ENCODE results near the gene PPA1. TPM values are rescaled to one million over a fixed set of nuclear protein-coding genes. Genes with fewer than 3 reads are reported as not detected.
"Not testable (repeated sequence)": the region's sequence is repeated elsewhere in the genome, so short reads cannot be mapped to it uniquely, and the experiment has no call there.

The PPA1 gene
- total RNA-seq, 2 experiments from 2014 or later: 357 to 368 TPM

GRCh38 chr10:70228491-70228890, 4.7 kb downstream of the PPA1 start:
- ATAC-seq: no peak
- H3K4me3 Mint-ChIP-seq: no peak overlapping the region
- DNase-seq: no peak
- peaks cover 43% of the 10 kb centered on the region for H3K36me3 Mint-ChIP-seq (ENCODE audit: low read depth)
- ChIA-PET CTCF (interaction anchor here (13.6 kb wide), 1 partner anchor 135 kb away, joined by 321 read pairs; no protein-coding TSS in a partner anchor), POLR2A (interaction anchor here (0.6 to 1.5 kb wide), 2 partner anchors 9 kb away, joined by 3 read pairs; no protein-coding TSS in a partner anchor)
- H3K9me3 Mint-ChIP-seq: no peaks in the 10 kb centered on the region
- intact Hi-C loops (cut with micrococcal nuclease): no loop called here
- H3K27me3 Mint-ChIP-seq: no peaks in the 10 kb centered on the region
- no peak overlapping the region for H3K27ac Mint-ChIP-seq
- TF ChIP-seq CTCF (IDR thresholded peaks at IDR 0.05): no peak
- peaks cover 48% of the 10 kb centered on the region for H3K4me1 Mint-ChIP-seq (ENCODE audit: low read depth)

GRCh38 chr10:70227548-70228320, 5.5 kb downstream of the PPA1 start:
- H3K36me3 Mint-ChIP-seq (ENCODE audit: low read depth): peaks cover 46% of the 10 kb centered on the region
- intact Hi-C loops (cut with micrococcal nuclease): no loop called here
- no peak overlapping the region for H3K4me3 Mint-ChIP-seq
- no peaks in the 10 kb centered on the region for H3K9me3 Mint-ChIP-seq
- H3K27ac Mint-ChIP-seq: no peak overlapping the region
- H3K27me3 Mint-ChIP-seq: no peaks in the 10 kb centered on the region
- DNase-seq (no peak), ATAC-seq (no peak)
- ChIA-PET CTCF (interaction anchor here (13.6 kb wide), 1 partner anchor 136 kb away, joined by 321 read pairs; no protein-coding TSS in a partner anchor), POLR2A (interaction anchor here (0.9 to 1.5 kb wide), 2 partner anchors 8 to 18 kb away, joined by 3 to 4 read pairs; no protein-coding TSS in a partner anchor)
- TF ChIP-seq CTCF (IDR thresholded peaks at IDR 0.05): no peak
- H3K4me1 Mint-ChIP-seq (ENCODE audit: low read depth): peaks cover 49% of the 10 kb centered on the region

GRCh38 chr10:70223728-70224127, 9.5 kb downstream of the PPA1 start:
- H3K4me3 Mint-ChIP-seq: no peak overlapping the region
- no peak for TF ChIP-seq CTCF (IDR thresholded peaks at IDR 0.05)
- CTCF ChIA-PET: interaction anchor here (0.6 to 13.6 kb wide), 5 partner anchors 8 to 140 kb away, joined by 3 to 321 read pairs (median 26); partner anchors contain the start of gene PPA1
- H3K9me3 Mint-ChIP-seq: no peaks in the 10 kb centered on the region
- POLR2A ChIA-PET: interaction anchor here (0.8 to 2.8 kb wide), 4 partner anchors 9 to 156 kb away, joined by 4 to 15 read pairs (median 9); partner anchors contain the start of gene PPA1
- no peaks in the 10 kb centered on the region for H3K27me3 Mint-ChIP-seq
- no peak for DNase-seq
- H3K4me1 Mint-ChIP-seq (ENCODE audit: low read depth): peaks cover 40% of the 10 kb centered on the region
- intact Hi-C loops (cut with micrococcal nuclease): no loop called here
- no peak for ATAC-seq
- peaks cover 42% of the 10 kb centered on the region for H3K36me3 Mint-ChIP-seq (ENCODE audit: low read depth)
- no peak overlapping the region for H3K27ac Mint-ChIP-seq

- peak overlapping the region; percentile 77 for H3K27ac Mint-ChIP-seq
- H3K9me3 Mint-ChIP-seq; H3K27me3 Mint-ChIP-seq; ATAC-seq; intact Hi-C loops (cut with micrococcal nuclease); DNase-seq; H3K4me3 Mint-ChIP-seq: not testable (repeated sequence)
- POLR2A ChIA-PET: interaction anchor here (0.8 to 2.8 kb wide), 4 partner anchors 10 to 157 kb away, joined by 4 to 15 read pairs (median 9); partner anchors contain the start of gene PPA1
- H3K36me3 Mint-ChIP-seq (ENCODE audit: low read depth): peaks cover 40% of the 10 kb centered on the region
- CTCF ChIA-PET: interaction anchor here (0.6 to 13.6 kb wide), 13 partner anchors 9 to 167 kb away, joined by 3 to 321 read pairs (median 12); partner anchors contain the start of genes PPA1 and TYSND1
- peaks cover 40% of the 10 kb centered on the region for H3K4me1 Mint-ChIP-seq (ENCODE audit: low read depth)
These were observed 10.3 kb downstream of the PPA1 start for GRCh38 chr10:70222811-70223447.

GRCh38 chr10:70222340-70222794, 10.9 kb downstream of the PPA1 start:
- Mint-ChIP-seq H3K36me3 (ENCODE audit: low read depth) (peaks cover 39% of the 10 kb centered on the region), H3K27ac (peak overlapping the region; percentile 77), H3K4me3 (no peak overlapping the region), H3K9me3 (no peaks in the 10 kb centered on the region), H3K4me1 (ENCODE audit: low read depth) (peaks cover 36% of the 10 kb centered on the region), H3K27me3 (no peaks in the 10 kb centered on the region)
- ChIA-PET POLR2A (interaction anchor here (1.3 to 2.8 kb wide), 3 partner anchors 10 to 141 kb away, joined by 8 to 15 read pairs (median 14); partner anchors contain the start of gene PPA1), CTCF (interaction anchor here (0.8 to 13.6 kb wide), 35 partner anchors 10 to 329 kb away, joined by 3 to 321 read pairs (median 5); partner anchors contain the start of genes PPA1 and TYSND1)
- ATAC-seq (no peak), DNase-seq (no peak)
- intact Hi-C loops (cut with micrococcal nuclease): no loop called here
- TF ChIP-seq CTCF (IDR thresholded peaks at IDR 0.05): no peak

All from activated CD8-positive, alpha-beta T cell treated with anti-CD3 and anti-CD28 coated beads for 36 hours (primary cell).